Activated T-cell treated with anti-CD3 and anti-CD28 coated beads, Interleukin-2, amount 50 U/mL, for 4 hours (primary cell): ENCODE results near the gene MAP2K2. TPM values are rescaled to one million over a fixed set of nuclear protein-coding genes. Genes with fewer than 3 reads are reported as not detected.
A peak's percentile ranks its signal among the peaks of the same experiment; 100 is the strongest.

Experiments used
- ATAC-seq, 2 donors: fragments of 200-7000 bp; cut with Tn5 transposase; one replicate each; pipeline ENCODE4 v1.10.0; 2021
- DNase-seq: peaks from one replicate; pipeline ENCODE4 v3.0.0-alpha.2; 2020
- H3K27me3 Mint-ChIP-seq: one replicate; pipeline ENCODE4 v1.8.0; 2021; ENCODE audit warnings: low read depth, mixed read lengths
- H3K36me3 Mint-ChIP-seq: one replicate; pipeline ENCODE4 v1.8.0; 2022; ENCODE audit warnings: mixed read lengths; ENCODE audit not compliant: insufficient read depth
- H3K4me1 Mint-ChIP-seq: one replicate; pipeline ENCODE4 v1.8.0; 2021; ENCODE audit warnings: low read depth, mixed read lengths
- H3K4me3 Mint-ChIP-seq: one replicate; pipeline ENCODE4 v1.8.0; 2021; ENCODE audit warnings: mild to moderate bottlenecking, moderate library complexity, mixed read lengths
- H3K9me3 Mint-ChIP-seq: one replicate; pipeline ENCODE4 v1.8.0; 2021; ENCODE audit warnings: mixed read lengths
- total RNA-seq, 3 donors: library from RNA; stranded (reverse); gene quantifications; one replicate each; pipeline ENCODE4 v1.2.1, GENCODE V29; 2021

Gene MAP2K2
- total RNA-seq, 3 donors from 2014 or later = 136 to 143 (median 139) TPM

GRCh38 chr19:4119763-4120162, 4.2 kb downstream of the MAP2K2 start:
- Mint-ChIP-seq H3K27me3 (no peaks in the 10 kb centered on the region), H3K36me3 (peaks cover 7% of the 10 kb centered on the region), H3K4me1 (peaks cover 37% of the 10 kb centered on the region), H3K9me3 (no peaks in the 10 kb centered on the region), H3K4me3 (no peak overlapping the region)
- no peak for ATAC-seq
- no peak for DNase-seq

GRCh38 chr19:4115818-4116385, 8.0 kb downstream of the MAP2K2 start:
- H3K27me3 Mint-ChIP-seq = no peaks in the 10 kb centered on the region
- H3K36me3 Mint-ChIP-seq = peaks cover 12% of the 10 kb centered on the region
- H3K4me3 Mint-ChIP-seq = no peak overlapping the region
- H3K9me3 Mint-ChIP-seq = no peaks in the 10 kb centered on the region
- H3K4me1 Mint-ChIP-seq = peaks cover 31% of the 10 kb centered on the region
- DNase-seq (no peak), ATAC-seq (peak; percentile 46 to 49)

GRCh38 chr19:4115050-4115817, 8.7 kb downstream of the MAP2K2 start:
- ATAC-seq = peak; percentile 84 to 94
- H3K36me3 Mint-ChIP-seq = peaks cover 12% of the 10 kb centered on the region
- H3K4me3 Mint-ChIP-seq = peak overlapping the region; percentile 9
- H3K27me3 Mint-ChIP-seq = no peaks in the 10 kb centered on the region
- DNase-seq = peak; percentile 33
- H3K9me3 Mint-ChIP-seq = no peaks in the 10 kb centered on the region
- H3K4me1 Mint-ChIP-seq = peaks cover 34% of the 10 kb centered on the region

- no peak for DNase-seq
- no peak for ATAC-seq
- Mint-ChIP-seq H3K27me3 (no peaks in the 10 kb centered on the region), H3K36me3 (peaks cover 11% of the 10 kb centered on the region), H3K4me3 (no peak overlapping the region), H3K9me3 (no peaks in the 10 kb centered on the region), H3K4me1 (peaks cover 42% of the 10 kb centered on the region)
Measured at GRCh38 chr19:4114181-4114580, 9.7 kb downstream of the MAP2K2 start.

- H3K9me3 Mint-ChIP-seq = no peaks in the 10 kb centered on the region
- H3K4me3 Mint-ChIP-seq = no peak overlapping the region
- H3K27me3 Mint-ChIP-seq = no peaks in the 10 kb centered on the region
- DNase-seq (no peak), ATAC-seq (no peak)
- H3K36me3 Mint-ChIP-seq = peaks cover 15% of the 10 kb centered on the region
- H3K4me1 Mint-ChIP-seq = peaks cover 49% of the 10 kb centered on the region
Measured at GRCh38 chr19:4113398-4114088, 10.4 kb downstream of the MAP2K2 start.

- Mint-ChIP-seq H3K27me3 (no peaks in the 10 kb centered on the region), H3K4me3 (no peak overlapping the region), H3K9me3 (no peaks in the 10 kb centered on the region), H3K4me1 (peaks cover 54% of the 10 kb centered on the region), H3K36me3 (peaks cover 18% of the 10 kb centered on the region)
- DNase-seq = no peak
- no peak for ATAC-seq
Measured at GRCh38 chr19:4112367-4112766, 11.6 kb downstream of the MAP2K2 start.

GRCh38 chr19:4109626-4109945, 14.3 kb downstream of the MAP2K2 start:
- no peaks in the 10 kb centered on the region for H3K27me3 Mint-ChIP-seq
- DNase-seq = no peak
- no peak for ATAC-seq
- H3K36me3 Mint-ChIP-seq = peaks cover 20% of the 10 kb centered on the region
- no peak overlapping the region for H3K4me3 Mint-ChIP-seq
- H3K9me3 Mint-ChIP-seq = no peaks in the 10 kb centered on the region
- H3K4me1 Mint-ChIP-seq = peaks cover 61% of the 10 kb centered on the region

- Mint-ChIP-seq H3K36me3 (peaks cover 18% of the 10 kb centered on the region), H3K27me3 (no peaks in the 10 kb centered on the region), H3K4me1 (peaks cover 60% of the 10 kb centered on the region), H3K9me3 (no peaks in the 10 kb centered on the region), H3K4me3 (peak overlapping the region; percentile 45)
- DNase-seq (peak; percentile 68), ATAC-seq (peak; percentile 56 to 60)
Measured at GRCh38 chr19:4108767-4109625, 14.9 kb downstream of the MAP2K2 start.

GRCh38 chr19:4103080-4103433, 20.9 kb downstream of the MAP2K2 start:
- Mint-ChIP-seq H3K4me3 (no peak overlapping the region), H3K36me3 (peaks cover 11% of the 10 kb centered on the region), H3K27me3 (no peaks in the 10 kb centered on the region), H3K4me1 (peaks cover 36% of the 10 kb centered on the region), H3K9me3 (no peaks in the 10 kb centered on the region)
- ATAC-seq = no peak
- no peak for DNase-seq

GRCh38 chr19:4102339-4103079, 21.4 kb downstream of the MAP2K2 start:
- no peak for DNase-seq
- Mint-ChIP-seq H3K4me3 (no peak overlapping the region), H3K36me3 (peaks cover 7% of the 10 kb centered on the region), H3K4me1 (peaks cover 32% of the 10 kb centered on the region), H3K27me3 (no peaks in the 10 kb centered on the region), H3K9me3 (no peaks in the 10 kb centered on the region)
- ATAC-seq = no peak

GRCh38 chr19:4101496-4101770, 22.5 kb downstream of the MAP2K2 start:
- Mint-ChIP-seq H3K4me3 (no peak overlapping the region), H3K36me3 (peaks cover 5% of the 10 kb centered on the region), H3K9me3 (no peaks in the 10 kb centered on the region), H3K4me1 (peaks cover 25% of the 10 kb centered on the region), H3K27me3 (no peaks in the 10 kb centered on the region)
- DNase-seq = no peak
- no peak for ATAC-seq

- DNase-seq (no peak), ATAC-seq (no peak)
- H3K4me3 Mint-ChIP-seq = no peak overlapping the region
- H3K9me3 Mint-ChIP-seq = no peaks in the 10 kb centered on the region
- H3K27me3 Mint-ChIP-seq = no peaks in the 10 kb centered on the region
- H3K36me3 Mint-ChIP-seq = peaks cover 7% of the 10 kb centered on the region
- peaks cover 23% of the 10 kb centered on the region for H3K4me1 Mint-ChIP-seq
Measured at GRCh38 chr19:4100647-4101495, 23.1 kb downstream of the MAP2K2 start.

- Mint-ChIP-seq H3K4me3 (no peak overlapping the region), H3K4me1 (peaks cover 6% of the 10 kb centered on the region), H3K9me3 (no peaks in the 10 kb centered on the region), H3K27me3 (no peaks in the 10 kb centered on the region), H3K36me3 (peaks cover 6% of the 10 kb centered on the region)
- DNase-seq = no peak
- ATAC-seq = no peak
Measured at GRCh38 chr19:4099041-4099764, 24.7 kb downstream of the MAP2K2 start.
